Fibroblast of the aortic adventitia (primary cell): ENCODE measurements around the gene NUDT14. TPM values are rescaled to one million over a fixed set of nuclear protein-coding genes. Genes with fewer than 3 reads are reported as not detected.

ENCODE experiments used
- DNase-seq: peaks from one replicate; pipeline ENCODE4 v3.0.0-alpha.2; 2010; ENCODE audit warnings: low read depth
- H3K4me3 ChIP-seq: 2 replicates; pipeline ENCODE4 v1.5.1; 2011; ENCODE audit warnings: low read depth, mild to moderate bottlenecking, control low read depth, low read length, moderate library complexity
- total RNA-seq: library from RNA; depleted of rRNA; stranded (reverse); fragments of >200 nt; gene quantifications from 2 replicates; pipeline ENCODE4 v1.2.3, GENCODE V29; 2012; ENCODE audit warnings: low replicate concordance
- TF ChIP-seq, protein P1 (sequence below): IDR thresholded peaks from 2 replicates; pipeline ENCODE4 v1.5.1; 2011; ENCODE audit warnings: mild to moderate bottlenecking, low read length, control low read depth, inconsistent platforms; ENCODE audit not compliant: insufficient read depth

Gene NUDT14
- total RNA-seq, 1 donor, result 11.7 TPM

DNA sequence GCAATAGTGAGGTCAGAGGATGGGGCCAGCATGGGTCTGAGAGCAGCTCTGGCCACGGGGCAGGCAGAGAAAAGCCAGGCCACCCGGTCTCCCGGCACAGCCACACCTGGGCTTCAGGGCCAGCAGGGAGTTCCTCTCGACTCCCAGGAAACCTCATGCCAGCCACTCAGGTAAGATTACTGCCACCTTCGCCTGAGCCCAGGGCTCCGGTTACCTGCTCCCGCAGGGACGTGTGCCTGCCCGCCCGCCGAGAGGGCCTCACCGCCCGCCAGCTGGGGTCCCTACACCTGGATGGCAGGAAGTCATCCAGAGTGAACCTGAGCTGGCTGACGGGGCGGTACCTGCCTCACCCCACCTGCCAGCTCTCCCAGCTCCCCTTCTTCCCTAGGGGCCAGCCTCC, 19.8 kb downstream of the NUDT14 start:
- H3K4me3 ChIP-seq, result no peak overlapping the region
- TF ChIP-seq, protein P1, sequence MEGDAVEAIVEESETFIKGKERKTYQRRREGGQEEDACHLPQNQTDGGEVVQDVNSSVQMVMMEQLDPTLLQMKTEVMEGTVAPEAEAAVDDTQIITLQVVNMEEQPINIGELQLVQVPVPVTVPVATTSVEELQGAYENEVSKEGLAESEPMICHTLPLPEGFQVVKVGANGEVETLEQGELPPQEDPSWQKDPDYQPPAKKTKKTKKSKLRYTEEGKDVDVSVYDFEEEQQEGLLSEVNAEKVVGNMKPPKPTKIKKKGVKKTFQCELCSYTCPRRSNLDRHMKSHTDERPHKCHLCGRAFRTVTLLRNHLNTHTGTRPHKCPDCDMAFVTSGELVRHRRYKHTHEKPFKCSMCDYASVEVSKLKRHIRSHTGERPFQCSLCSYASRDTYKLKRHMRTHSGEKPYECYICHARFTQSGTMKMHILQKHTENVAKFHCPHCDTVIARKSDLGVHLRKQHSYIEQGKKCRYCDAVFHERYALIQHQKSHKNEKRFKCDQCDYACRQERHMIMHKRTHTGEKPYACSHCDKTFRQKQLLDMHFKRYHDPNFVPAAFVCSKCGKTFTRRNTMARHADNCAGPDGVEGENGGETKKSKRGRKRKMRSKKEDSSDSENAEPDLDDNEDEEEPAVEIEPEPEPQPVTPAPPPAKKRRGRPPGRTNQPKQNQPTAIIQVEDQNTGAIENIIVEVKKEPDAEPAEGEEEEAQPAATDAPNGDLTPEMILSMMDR, result no peak
- DNase-seq, result no peak

DNA sequence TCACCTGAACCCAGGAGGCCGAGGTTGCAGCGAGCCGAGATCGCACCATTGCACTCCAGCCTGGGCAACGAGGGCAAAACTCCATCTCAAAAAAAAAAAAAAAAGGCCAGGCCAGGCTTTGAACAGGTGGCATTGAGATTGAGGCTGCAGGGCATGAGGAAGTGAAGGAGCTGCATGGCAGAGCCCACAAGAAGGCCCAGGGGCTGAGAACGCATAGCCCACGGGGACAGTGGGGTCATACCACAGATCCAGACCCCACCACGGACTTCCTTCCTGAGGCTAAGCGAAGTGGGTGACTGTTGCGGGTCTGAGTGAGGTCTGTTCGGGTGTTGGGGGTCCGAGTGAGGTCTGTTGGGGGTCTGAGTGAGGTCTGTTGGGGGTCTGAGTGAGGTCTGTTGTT, 20.3 kb downstream of the NUDT14 start:
- TF ChIP-seq, protein P1, result no peak
- no peak for DNase-seq
- no peak overlapping the region for H3K4me3 ChIP-seq

DNA sequence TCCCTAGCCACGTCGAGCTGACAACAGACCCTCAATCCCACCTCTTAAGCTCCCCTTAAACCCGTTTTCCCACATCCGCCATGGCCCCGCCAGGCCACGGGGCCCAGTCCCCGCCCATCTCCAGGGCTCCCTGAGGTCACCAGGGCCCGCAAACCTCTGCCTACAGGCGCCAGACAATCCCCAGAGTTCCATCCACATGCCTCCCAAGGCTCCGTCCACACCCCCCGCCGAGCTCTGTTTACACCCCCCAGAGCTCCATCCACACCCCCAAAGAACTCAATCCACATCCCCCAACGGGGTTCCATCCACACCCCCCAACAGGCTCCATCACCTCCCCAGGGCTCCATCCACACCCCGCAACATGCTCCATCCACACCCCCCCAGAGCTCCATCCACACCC, 21.8 kb downstream of the NUDT14 start:
- no peak for DNase-seq
- TF ChIP-seq, protein P1, result no peak
- H3K4me3 ChIP-seq, result no peak overlapping the region

DNA sequence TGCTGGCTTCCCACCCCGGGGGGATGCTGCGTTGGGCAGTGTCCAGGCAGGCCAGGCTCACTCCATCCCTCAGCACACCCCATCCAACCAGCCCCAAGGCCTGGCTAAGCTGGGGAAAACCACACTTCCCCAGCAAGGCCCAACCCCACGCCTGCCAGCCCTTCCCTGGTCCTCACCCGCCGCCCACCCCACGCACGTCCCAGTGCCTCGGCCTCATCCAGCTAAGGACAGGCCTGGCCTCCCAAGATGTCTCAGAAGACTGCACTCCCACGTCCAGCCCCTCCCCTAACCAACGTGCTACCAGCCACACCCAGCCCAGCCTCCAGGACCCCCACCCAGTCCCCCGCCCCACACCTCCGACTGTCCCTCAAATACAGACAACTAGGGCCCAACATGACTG, 22.3 kb downstream of the NUDT14 start:
- TF ChIP-seq, protein P1, result no peak
- no peak overlapping the region for H3K4me3 ChIP-seq
- no peak for DNase-seq

DNA sequence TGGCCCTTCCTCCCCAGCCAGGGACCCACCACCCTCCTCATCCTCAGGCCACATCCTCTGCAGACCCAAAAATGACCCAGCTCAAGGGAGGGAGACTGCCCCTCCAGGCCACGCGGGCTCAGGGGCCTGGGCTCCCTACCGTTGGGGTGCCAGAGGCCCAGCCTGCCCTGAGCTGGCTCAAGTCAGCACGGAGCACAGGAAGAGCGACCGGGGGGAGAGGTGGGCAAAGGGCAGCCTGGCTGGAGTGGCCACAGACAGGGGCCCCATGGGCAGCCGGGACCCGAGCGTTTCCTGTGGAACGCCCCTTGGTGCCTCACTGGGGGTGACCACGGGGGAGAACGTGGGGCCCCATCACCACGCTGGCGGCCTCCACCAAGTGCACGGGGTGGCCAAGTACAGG, 23.2 kb downstream of the NUDT14 start:
- TF ChIP-seq, protein P1, result no peak
- DNase-seq, result no peak
- no peak overlapping the region for H3K4me3 ChIP-seq

DNA sequence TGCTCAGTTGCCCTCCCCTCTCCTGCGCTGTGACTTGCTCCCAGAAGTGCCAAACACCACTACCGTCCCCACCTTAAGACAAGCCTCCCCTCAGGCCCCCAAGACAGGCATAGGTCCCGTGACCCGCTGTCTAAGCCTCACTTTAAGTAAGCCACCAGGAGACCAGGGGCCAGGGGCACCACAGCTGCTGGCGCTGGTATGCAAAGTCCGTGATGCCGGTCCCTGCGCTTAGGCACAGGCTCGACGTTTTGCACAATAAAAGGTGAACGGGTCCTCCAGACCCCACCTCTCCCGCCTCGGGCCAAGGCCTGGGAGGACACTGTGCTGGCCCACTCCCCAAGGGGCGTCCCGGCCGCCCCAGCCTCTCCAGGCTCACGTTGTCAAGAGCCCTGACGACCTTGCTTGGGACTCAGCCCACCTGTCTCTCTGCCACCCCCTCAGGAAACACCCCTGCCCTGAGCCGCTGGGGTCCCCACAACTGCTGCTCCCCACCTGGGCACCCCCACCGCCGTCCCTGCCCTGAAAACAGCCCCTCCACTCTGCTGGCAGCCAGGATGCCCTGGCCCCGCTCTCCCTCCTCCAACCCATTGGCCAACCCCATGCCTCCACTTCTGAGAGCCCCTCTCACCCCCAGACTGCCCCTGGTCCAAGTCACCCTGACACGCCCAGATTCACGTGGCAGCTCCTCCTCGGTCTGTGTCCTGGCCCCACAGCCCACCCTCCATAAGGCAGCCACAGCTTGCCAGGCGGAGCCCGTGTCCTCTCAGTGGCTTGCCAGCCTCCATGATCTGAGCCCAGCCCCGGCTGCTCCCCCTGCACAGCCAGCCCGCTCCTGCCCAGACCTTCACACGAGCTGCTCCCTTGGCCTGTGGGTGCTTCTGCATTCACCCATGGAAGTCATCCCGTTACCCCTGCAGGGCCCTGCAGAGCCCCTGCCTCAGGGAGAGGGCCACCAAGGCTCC, 24.4 kb downstream of the NUDT14 start:
- DNase-seq, result no peak
- TF ChIP-seq, protein P1, result no peak
- no peak overlapping the region for H3K4me3 ChIP-seq
